PFSK-1 (cell line): Measurements from ENCODE around the gene SIGMAR1.

Experiments used
- POLR2AphosphoS5 ChIP-seq: IDR thresholded peaks from 2 replicates; pipeline ENCODE4 v1.6.1; 2012; ENCODE audit warnings: low read depth, mild to moderate bottlenecking, control low read depth, low read length, moderate library complexity
- TF ChIP-seq, protein P1 (sequence below), 2 experiments: IDR thresholded peaks; 2 replicates each; pipeline versions ENCODE4 v1.6.1 to v1.8.0; 2011 to 2012; ENCODE audit warnings: low read depth in 2 of 2, low read length in 2 of 2, control low read depth in 1 of 2, inconsistent platforms in 1 of 2, mild to moderate bottlenecking in 1 of 2, moderate library complexity in 1 of 2; ENCODE audit not compliant: insufficient read depth in 1 of 2

DNA sequence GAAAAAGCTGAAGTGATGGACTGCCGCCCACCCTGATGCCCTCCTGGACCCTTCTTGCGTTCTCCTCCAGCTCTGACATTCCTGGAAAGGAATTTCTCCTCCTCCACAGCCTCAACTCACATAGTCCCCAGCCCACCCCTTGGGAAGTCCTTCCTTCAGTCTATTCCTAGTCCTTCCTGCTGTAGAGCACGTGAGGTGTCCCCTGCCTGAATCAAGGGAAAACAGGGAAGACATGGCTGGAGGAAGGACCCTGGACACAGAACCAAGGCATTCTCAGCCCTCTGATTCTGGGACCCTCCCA lies 12.5 kb downstream of the SIGMAR1 start:
- TF ChIP-seq POLR2AphosphoS5: no peak
- TF ChIP-seq, protein P1, sequence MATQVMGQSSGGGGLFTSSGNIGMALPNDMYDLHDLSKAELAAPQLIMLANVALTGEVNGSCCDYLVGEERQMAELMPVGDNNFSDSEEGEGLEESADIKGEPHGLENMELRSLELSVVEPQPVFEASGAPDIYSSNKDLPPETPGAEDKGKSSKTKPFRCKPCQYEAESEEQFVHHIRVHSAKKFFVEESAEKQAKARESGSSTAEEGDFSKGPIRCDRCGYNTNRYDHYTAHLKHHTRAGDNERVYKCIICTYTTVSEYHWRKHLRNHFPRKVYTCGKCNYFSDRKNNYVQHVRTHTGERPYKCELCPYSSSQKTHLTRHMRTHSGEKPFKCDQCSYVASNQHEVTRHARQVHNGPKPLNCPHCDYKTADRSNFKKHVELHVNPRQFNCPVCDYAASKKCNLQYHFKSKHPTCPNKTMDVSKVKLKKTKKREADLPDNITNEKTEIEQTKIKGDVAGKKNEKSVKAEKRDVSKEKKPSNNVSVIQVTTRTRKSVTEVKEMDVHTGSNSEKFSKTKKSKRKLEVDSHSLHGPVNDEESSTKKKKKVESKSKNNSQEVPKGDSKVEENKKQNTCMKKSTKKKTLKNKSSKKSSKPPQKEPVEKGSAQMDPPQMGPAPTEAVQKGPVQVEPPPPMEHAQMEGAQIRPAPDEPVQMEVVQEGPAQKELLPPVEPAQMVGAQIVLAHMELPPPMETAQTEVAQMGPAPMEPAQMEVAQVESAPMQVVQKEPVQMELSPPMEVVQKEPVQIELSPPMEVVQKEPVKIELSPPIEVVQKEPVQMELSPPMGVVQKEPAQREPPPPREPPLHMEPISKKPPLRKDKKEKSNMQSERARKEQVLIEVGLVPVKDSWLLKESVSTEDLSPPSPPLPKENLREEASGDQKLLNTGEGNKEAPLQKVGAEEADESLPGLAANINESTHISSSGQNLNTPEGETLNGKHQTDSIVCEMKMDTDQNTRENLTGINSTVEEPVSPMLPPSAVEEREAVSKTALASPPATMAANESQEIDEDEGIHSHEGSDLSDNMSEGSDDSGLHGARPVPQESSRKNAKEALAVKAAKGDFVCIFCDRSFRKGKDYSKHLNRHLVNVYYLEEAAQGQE (IDR thresholded peaks at IDR 0.05; ENCODE audit: insufficient read depth in 1 of 2, low read depth in 2 of 2, low read length in 2 of 2): no peak
